ENCODE measurements around the gene FAM43A.

FAM43A gene, protein sequence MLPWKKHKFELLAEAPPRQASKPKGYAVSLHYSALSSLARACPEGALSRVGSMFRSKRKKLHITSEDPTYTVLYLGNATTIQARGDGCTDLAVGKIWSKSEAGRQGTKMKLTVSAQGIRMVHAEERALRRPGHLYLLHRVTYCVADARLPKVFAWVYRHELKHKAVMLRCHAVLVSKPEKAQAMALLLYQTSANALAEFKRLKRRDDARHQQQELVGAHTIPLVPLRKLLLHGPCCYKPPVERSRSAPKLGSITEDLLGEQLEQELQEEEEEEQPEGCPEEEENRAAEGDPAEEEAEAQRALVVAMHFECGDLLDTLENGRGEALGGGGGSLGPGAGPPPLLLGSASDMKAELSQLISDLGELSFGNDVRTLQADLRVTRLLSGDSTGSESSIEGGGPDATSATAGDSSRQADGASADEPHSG

GRCh38 chr3:194685718-194686413 lies at the start of gene FAM43A:
FAM43A (plus strand) TSS chr3:194685883; CDS start chr3:194686827, 944 bp downstream.
- DNase-seq = peak; percentile 72 to 75

DNA sequence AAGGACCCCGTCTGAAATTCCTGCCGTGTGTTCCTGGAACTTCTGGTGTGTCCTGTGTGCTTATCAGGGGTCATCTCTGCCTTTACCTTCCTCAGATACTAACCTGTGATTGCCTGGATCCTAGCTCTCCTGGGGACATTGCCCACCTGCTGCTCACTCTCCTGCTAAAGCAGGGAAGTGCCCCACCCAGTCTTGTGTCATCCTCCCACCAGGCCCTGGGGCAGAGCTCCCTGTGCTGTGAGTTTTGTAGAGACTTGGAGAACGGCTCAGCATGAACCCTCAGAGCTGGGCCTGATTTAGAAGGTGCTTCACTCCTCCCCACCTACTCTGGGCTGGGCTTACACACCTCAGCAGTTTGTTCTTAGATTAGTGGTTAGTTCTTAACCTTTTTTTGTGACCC lies 48.6 kb upstream of the FAM43A start:
- no peak for DNase-seq

GRCh38 chr3:194637541-194638400 lies 47.9 kb upstream of the FAM43A start:
- DNase-seq = no peak

DNA sequence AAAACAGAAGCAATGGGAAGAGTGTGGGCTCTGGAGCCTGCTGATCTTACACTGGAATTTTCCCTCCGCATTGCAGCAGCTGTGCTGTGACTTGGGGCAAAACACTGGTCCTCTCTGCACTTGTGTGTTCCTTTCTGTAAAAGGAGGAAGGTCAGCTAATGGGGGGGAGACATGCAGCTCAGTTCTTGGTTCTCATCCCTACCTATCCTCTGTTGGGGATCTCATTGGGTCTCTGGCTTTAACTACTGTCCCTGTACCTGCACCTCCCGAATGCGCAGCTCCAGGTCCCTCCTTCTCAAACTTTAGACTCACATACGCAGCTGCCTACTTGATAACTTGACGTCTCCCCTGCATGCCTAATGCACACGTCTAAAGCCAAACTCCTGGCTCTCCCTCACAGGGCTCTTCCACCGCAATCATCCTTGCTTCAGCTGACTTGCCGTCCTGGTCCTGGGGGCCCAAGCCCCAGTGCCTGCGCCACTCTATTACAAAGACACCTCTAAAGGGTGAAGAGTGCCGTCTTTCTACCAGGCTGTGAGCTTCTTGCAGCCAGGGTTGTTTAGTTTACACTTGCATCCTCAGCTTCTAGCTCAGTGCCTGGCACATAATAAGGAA lies 46.6 kb upstream of the FAM43A start:
- DNase-seq = no peak

- DNase-seq = no peak
Measured at GRCh38 chr3:194640829-194641228, 44.9 kb upstream of the FAM43A start.

GRCh38 chr3:194642769-194643168 lies 42.9 kb upstream of the FAM43A start:
- DNase-seq = no peak

- no peak for DNase-seq
Measured at GRCh38 chr3:194647747-194648146, 37.9 kb upstream of the FAM43A start.

DNA sequence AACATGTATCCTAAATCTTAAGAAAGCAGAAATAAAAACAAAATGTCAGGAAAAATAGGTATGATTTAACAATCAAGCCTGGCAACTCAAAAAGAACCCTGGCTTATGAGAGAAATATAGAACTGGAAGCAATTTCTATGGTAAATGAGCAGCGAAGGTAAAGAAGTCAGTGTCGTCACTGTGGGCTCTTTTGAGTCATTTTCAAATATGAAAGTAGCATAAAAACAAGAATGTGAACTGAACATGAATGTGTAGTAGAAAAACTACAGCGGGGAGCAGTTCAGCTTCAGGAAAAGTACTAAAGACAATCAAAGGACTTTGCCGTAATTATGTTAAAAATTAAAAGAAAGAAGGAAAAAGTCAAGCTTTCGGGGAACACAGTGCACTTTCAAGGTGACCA lies 31.2 kb upstream of the FAM43A start:
- no peak for DNase-seq

- no peak for DNase-seq
Measured at GRCh38 chr3:194657439-194657838, 28.2 kb upstream of the FAM43A start.

DNA sequence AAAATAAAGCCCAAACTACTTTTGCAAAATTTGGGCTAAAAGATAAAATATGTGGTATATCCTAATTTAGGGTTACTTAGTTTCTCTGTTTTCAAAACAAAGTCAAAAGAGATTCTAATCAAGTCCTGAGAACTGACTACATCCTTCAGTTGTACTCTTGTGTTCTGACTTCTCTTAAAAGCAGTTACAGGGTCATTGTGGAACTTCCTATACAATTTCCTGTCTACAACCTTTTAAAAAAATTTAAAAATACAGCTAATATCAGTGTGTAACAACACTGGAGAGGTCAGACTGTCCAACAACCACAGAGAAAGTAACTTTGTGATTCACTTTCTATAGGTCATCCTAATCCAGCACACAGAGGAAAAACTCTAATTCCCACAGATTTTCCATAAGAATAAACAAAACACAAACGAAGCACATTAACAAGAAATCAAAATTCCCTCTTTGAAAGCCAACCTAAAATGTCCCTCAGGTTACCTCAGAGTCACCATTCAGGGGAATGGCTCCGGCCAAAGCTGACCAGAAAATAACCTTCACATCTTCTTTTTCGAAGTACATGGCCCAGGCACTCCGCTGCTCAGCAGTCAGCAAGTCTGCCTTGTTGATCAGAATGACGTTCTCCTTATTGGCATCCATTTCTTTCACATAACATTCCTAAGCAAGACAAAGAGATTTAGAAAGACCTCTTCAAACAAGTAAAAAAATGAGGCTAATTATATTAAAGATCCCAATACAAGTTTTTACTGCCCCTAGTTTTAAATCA lies 27.0 kb upstream of the FAM43A start:
- DNase-seq = no peak

GRCh38 chr3:194659778-194660177 lies 25.9 kb upstream of the FAM43A start:
- no peak for DNase-seq

DNA sequence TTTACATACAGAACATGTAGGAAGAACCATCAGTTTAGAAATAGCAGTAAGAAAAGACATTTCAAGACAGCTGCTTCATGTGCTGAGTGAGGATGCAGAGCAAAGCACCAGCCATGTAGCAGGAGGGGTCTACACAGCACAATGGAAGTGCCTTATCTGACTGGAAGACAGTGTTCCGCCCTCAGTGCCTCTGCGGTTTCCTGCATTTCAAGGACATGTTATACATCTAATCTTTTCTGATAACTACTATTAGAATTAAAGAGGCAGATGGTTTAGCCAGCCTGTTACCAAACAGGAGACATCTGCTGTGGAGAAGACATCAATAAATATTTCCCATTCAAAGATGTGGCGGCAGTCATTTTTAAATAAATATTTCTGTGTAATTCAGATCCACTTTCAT lies 24.3 kb upstream of the FAM43A start:
- no peak for DNase-seq

- DNase-seq = no peak
Measured at GRCh38 chr3:194661946-194662345, 23.7 kb upstream of the FAM43A start.

- no peak for DNase-seq
Measured at GRCh38 chr3:194664857-194665256, 20.8 kb upstream of the FAM43A start.

DNA sequence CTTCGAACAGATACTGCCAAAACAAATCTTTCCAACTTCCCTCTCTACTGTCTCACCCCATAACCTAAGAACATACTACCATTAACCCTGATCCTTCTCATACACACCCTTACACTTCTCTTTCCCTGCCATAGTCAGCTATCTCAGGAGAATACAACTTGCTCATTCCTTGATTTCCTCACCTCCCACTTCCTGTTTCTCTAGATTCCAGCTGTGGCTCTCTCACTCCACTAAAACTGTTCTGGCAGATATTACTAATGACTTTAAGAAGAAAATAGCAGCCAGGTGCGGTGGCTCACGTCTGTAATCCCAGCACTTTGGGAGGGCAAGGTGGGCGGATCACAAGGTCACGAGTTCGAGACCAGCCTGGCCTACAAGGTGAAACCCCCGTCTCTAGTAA lies 18.3 kb upstream of the FAM43A start:
- DNase-seq = no peak

- no peak for DNase-seq
Measured at GRCh38 chr3:194671511-194671899, 14.2 kb upstream of the FAM43A start.

GRCh38 chr3:194671900-194672808 lies 13.5 kb upstream of the FAM43A start, which contains the start of gene LSG1:
LSG1 (minus strand) TSS chr3:194672191; CDS start chr3:194672162, 29 bp downstream.
- peak; percentile 85 to 95 for DNase-seq

DNA sequence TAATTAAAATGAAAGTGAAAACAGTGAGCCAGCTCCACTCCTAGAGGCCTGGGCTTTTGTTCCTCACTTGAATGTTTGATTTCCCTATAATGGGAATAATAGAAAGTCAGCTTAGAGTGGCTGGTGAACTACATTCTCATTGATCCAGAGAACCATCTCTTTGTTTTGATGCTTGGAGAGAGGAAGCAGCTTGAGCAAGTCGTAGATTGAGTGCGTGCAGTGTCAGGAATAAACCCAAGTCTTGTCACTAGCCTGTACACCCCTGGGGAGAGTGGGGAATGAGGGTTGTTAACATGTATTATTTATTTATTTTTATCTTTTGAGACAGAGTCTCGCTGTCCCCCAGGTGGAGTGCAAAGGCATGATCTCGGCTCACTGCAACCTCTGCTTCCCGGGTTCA lies 12.8 kb upstream of the FAM43A start:
- DNase-seq = no peak

- no peak for DNase-seq
Measured at GRCh38 chr3:194673761-194674160, 11.9 kb upstream of the FAM43A start.

GRCh38 chr3:194675081-194675640 lies 10.5 kb upstream of the FAM43A start:
- no peak for DNase-seq

- no peak for DNase-seq
Measured at GRCh38 chr3:194675680-194676079, 10.0 kb upstream of the FAM43A start.
